Measurements from ENCODE around the gene ATAT1.
A peak's percentile ranks its signal among the peaks of the same experiment; 100 is the strongest.

ATAT1 gene

GRCh38 chr6:30684386-30685156, 57.9 kb downstream of the ATAT1 start:
- peak in 3 of 5 experiments; percentile 22 to 85 (median 30) for DNase-seq

DNA sequence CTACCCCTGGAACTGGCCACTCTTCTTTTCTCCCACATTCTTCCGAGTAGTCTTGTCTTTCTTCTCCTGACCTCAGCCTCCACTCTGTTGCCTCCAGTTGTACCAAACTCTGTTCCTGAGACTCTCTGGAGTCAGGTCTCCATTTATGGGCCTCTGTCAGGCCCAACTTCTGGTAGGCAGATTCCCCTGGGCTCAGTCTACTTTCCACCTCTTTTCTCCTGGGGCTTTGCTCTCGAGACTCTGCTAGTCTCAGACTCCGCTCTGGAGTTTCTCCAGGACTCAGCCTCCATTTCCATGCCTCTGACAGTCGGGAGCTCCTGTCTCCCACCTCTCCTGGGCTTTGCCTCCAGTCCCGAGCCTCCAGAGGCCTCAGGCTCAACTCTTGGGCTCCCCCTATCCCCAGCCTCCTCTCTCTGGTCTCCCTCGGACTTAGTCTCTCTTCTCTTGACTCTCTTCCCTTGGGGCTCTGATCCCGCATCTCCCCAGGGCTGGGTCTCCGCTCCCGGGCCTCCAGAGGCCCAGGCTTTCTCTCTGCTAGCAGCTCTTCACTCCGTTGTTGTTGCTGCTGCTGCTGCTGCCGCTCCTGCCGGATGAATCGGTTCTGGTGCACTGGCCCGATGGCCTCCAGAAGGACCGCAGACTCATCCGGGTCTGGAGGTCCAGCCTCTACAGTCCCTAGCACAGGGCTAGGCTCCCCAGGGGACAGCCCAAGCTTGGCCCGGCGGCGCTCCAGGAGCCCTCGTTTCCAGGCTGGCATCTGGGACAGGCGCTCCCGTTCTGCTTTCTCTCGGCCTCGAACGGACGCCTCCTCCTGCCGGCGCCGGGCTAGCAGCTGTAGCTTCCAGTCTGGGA, 58.7 kb downstream of the ATAT1 start:
- peak in 2 of 5 experiments; percentile 15 to 39 for DNase-seq

DNA sequence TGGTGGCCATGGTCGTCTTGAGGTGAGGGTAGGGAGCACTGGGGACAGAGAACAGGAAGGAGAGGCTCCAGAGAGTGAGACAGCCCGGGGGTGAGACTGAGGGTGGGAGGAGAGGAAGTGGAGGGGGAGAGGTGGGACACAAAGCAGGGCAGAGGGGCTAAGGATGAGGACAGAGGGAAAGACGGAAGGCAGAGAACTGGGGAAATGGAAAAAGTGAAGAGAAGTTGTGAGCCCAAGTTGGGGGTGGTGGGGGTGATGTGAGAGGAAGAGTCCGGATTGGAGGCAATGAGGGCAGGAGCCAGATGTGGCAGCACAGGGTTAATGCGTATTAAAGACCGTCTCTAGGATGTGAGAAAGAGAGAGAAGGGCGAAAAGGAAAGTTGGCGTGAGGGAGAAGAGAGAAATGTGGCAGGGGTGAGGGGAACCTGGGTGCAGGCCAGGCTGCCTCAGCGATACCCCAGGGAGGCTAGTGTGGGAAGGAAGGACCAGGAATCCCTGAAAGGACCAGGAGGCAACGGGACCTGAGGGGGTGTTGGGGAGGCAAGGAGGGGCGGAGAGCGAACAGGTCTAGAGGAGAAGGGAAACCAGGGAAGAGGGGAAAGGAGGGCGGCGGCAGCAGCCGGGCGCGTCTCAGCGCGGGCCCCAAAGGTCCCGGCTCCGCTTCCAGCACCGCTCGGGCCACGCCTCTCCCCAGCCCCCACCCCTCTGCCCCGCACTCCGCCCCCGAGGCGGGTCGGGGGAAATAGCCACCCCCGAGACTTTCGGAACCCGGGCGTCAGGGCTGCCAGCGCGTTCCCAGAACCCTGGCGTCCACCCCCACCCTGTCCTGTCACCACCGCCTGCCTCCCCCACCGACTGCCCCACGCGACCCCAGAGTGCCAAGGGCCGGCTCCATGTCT, 59.6 kb downstream of the ATAT1 start, which contains the start of gene PPP1R18:
Gene PPP1R18 (minus strand): TSS at position 637 of the 899 bp plus-strand sequence. CDS start 627 bp downstream, at position 10.
- DNase-seq, result peak; percentile 57 to 83 (median 79)

DNA sequence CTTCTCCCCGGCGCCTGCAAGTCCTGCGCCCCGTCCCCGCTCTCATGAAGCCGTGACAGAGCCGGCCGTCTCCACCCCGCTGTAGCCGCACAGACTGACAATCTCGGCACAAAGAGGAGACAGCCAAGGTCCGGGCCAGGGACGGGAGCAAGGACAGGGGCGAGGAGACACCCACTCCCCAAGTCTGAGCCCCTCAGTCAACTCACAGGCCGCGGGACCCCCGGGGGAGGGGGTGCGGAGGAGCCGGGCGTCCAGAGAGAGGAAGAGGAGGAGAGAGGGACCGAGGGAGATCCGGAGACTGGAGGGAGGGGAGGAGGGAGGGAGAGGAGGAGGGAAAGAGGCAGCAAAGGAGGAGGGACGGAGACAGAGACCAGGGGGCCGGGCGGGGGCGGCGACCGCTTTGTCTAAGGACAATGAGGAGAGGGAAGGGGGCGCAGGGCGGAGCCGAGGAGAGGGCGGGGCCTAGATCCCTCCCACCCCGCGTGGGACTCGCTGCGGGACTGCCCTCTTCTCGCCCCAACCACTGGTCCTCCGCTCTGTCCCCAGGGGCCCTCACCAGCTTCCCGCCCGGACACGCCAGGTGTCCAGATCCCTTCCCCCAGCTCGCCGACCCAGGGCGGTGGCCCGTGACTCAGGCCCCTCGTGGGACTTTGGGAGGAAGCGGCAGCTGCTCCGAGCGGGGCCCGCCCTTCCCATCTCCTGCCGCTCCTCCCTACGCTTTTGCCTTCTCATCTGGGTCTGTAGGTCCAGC, 60.4 kb downstream of the ATAT1 start:
- DNase-seq, result peak; percentile 49 to 79 (median 71)

DNA sequence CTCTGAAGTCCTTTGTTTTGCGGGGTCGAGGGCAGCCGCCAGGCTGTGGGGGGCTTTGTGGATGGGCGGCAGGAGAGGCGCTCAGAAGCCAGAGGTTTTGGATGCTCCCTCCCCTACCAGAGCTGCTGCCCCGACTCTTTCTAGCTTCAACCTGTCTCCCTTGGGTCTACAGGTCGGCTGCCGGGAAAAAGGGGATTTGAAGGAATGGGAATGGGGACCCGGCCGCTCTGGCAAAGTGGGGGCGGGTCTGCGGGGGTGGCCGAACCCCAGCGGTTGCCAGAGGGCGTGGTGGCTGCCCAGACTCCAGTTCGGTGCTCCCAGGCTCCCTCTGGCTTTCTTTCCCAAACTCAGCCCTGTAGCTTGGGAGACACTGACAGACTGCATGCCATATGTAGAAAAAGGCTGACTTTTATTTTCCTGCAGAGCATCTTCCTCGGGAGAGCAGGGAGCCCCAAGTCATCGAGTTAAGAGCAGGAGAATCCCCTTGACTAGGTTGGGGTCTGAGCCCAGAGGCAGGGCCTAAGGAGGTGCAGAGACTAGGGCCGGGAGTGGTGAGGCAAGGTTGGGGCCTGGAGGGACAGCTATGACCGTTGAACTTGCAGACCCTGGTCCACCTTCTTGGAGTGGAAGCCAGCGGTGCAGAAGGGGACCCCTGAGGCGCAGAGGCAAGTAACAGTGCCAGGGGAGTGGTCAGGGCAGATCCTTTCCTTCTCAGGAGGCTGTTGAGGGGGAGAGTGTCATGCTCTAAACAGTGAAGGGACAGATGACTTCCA, 61.2 kb downstream of the ATAT1 start:
- no peak for DNase-seq

- DNase-seq, result no peak
Measured at GRCh38 chr6:30688569-30688968, 61.9 kb downstream of the ATAT1 start.

- no peak for DNase-seq
Measured at GRCh38 chr6:30689022-30689865, 62.6 kb downstream of the ATAT1 start.

GRCh38 chr6:30689985-30690384, 63.3 kb downstream of the ATAT1 start:
- no peak for DNase-seq

DNA sequence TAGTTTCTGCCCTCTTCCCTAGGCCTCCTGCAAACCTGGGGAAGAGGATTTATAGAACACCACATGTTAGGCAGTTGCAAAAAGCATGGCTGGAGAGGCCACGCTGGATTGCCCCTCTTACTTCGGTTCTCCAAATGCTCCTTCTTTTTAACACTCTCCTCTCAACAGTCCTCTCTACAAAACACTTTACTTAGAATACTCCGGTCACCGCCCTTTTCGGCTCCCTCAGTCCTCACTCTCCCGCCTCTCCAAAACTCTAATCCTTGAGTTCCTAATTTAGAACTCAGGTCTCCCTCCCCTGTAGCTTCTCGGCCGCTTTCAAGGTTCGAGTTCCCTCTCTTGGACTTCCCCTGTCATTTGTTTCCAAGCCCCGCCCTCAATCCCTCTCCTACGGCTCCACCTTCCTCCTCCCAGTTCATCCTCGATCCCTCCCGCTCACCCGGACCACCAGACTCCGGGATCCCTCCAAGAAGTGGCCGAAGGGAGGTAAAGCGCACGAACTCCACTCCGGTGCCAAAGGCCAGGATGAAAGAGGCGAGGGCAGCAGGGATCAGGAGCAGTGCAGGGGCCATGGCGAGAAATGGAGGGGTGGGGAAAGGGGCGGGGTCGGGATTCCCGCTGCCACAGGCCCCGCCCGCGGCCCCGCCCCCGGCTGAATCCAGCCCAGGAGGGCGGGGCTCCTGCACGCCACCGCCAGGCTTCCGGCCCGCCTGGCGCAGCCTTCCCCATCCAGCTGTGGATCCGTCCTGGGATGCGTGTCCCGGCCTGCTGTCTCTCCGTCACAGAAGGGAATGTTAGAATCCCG, 63.9 kb downstream of the ATAT1 start, which contains the start of gene NRM:
Gene NRM (minus strand): TSS at position 582 of the 805 bp plus-strand sequence. CDS start 10 bp downstream, at position 572.
- DNase-seq, result peak; percentile 51 to 76 (median 62)

- DNase-seq, result no peak
Measured at GRCh38 chr6:30691208-30691847, 64.7 kb downstream of the ATAT1 start.
